Ascending aorta (tissue), 2 donors: ENCODE data around the gene PAX9. TPM values are rescaled to one million over a fixed set of nuclear protein-coding genes. Genes with fewer than 3 reads are reported as not detected.
"Not testable (repeated sequence)": the region's sequence is repeated elsewhere in the genome, so short reads cannot be mapped to it uniquely, and the experiment has no call there.

Experiments used
- DNase-seq, 2 donors: peaks; one replicate each; pipeline ENCODE4 v3.0.0-alpha.2; 2019; ENCODE audit warnings: low spot score in 2 of 2
- H3K27ac ChIP-seq, 2 donors: fragments of 200-600 bp; sonication (generic); one replicate each; pipeline ENCODE4 v1.5.1; 2016 to 2017; ENCODE audit warnings: mild to moderate bottlenecking in 1 of 2
- H3K27me3 ChIP-seq: fragments of 200-600 bp; sonication (generic); one replicate; pipeline ENCODE4 v1.5.1; 2017
- H3K36me3 ChIP-seq, 2 donors: fragments of 200-600 bp; sonication (generic); one replicate each; pipeline ENCODE4 v1.5.1; 2016
- H3K4me1 ChIP-seq, 2 donors: fragments of 200-600 bp; sonication (generic); one replicate each; pipeline ENCODE4 v1.5.1; 2016 to 2017; ENCODE audit warnings: mild to moderate bottlenecking in 1 of 2
- H3K4me3 ChIP-seq, 2 donors: fragments of 200-600 bp; sonication (generic); one replicate each; pipeline ENCODE4 v1.5.1; 2016 to 2017; ENCODE audit warnings: mild to moderate bottlenecking in 1 of 2
- H3K9me3 ChIP-seq, 2 donors: fragments of 200-600 bp; sonication (generic); one replicate each; pipeline ENCODE4 v1.5.1; 2016
- intact Hi-C: fragments of 100-400 bp; cut with DNase I; formaldehyde crosslinking; loops from one replicate; pipeline ENCODE4 v1.15.1; 2023
- total RNA-seq: library from RNA; depleted of rRNA; stranded (reverse); fragments of >200 nt; gene quantifications from one replicate; pipeline ENCODE4 v1.1.0, GENCODE V29; 2016
- TF ChIP-seq, protein P1 (sequence below), 3 experiments: fragments of 200-600 bp in 2 of 3; fragments of 450-650 bp in 1 of 3; sonication (generic) in 2 of 3; IDR thresholded peaks; one replicate each; pipeline ENCODE4 v1.5.1; 2016 to 2019; ENCODE audit warnings: antibody characterized with exemption in 3 of 3, mild to moderate bottlenecking in 1 of 3, moderate library complexity in 1 of 3

Gene PAX9
- total RNA-seq, 1 donor from 2014 or later = not detected

DNA sequence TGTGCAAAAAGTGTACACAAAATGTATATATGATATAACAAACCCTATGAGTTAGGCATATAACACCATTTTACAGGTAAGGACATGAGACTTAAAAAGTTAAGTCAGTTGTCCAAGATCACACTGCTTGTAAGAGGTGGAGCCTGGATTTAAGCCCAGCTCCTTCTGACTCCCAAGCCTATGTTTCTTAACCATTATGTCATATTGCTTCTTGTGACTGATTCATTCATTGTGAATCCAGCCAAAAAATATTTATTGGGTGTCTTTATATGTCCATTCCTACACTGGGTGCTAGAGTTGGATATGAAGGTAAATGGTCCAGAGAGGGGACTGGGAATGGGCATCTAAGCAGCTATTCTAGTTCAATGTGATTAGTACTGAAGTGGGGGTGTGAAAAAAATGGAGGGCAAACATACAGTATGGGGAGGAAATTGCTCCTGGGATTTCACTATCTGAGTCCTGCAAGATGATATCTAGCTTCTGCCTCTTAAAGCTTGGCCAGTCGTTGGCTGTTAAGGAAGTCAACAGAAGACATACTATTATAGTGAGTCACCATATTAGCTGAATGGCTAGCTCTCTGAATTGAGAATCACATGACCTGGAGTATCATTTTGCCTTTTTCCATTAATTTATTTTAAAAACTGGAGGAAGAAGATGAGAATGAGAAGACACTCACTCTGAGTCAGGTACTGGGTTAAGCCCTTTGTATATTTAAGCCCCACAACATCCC, 28.8 kb downstream of the PAX9 start:
- intact Hi-C loops = no loop called here
- Histone ChIP-seq H3K9me3 (no peaks in the 10 kb centered on the region), H3K4me1 (no peaks in the 10 kb centered on the region), H3K36me3 (no peaks in the 10 kb centered on the region), H3K27me3 (no peaks in the 10 kb centered on the region), H3K27ac (no peak overlapping the region), H3K4me3 (no peak overlapping the region)
- no peak for DNase-seq
- TF ChIP-seq, protein P1, sequence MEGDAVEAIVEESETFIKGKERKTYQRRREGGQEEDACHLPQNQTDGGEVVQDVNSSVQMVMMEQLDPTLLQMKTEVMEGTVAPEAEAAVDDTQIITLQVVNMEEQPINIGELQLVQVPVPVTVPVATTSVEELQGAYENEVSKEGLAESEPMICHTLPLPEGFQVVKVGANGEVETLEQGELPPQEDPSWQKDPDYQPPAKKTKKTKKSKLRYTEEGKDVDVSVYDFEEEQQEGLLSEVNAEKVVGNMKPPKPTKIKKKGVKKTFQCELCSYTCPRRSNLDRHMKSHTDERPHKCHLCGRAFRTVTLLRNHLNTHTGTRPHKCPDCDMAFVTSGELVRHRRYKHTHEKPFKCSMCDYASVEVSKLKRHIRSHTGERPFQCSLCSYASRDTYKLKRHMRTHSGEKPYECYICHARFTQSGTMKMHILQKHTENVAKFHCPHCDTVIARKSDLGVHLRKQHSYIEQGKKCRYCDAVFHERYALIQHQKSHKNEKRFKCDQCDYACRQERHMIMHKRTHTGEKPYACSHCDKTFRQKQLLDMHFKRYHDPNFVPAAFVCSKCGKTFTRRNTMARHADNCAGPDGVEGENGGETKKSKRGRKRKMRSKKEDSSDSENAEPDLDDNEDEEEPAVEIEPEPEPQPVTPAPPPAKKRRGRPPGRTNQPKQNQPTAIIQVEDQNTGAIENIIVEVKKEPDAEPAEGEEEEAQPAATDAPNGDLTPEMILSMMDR (IDR thresholded peaks at IDR 0.05) = no peak

DNA sequence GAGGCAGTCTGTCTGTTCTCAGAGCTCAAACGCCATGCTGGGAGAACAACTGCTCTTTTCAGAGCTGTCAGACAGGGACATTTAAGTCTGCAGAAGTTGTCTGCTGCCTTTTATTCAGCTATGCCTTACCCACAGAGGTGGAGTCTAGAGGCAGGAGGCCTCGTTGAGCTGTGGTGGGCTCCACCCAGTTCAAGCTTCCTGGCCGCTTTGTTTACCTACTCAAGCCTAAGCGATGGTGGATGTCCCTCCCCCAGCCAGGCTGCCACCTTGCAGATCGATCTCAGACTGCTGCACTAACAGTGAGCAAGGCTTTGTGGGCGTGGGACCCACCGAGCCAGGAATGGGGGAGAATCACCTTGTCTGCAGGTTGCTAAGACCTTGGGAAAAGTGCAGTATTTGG, 37.8 kb downstream of the PAX9 start:
- H3K36me3 ChIP-seq, H3K4me3 ChIP-seq, intact Hi-C loops, H3K27ac ChIP-seq, H3K9me3 ChIP-seq, DNase-seq, H3K27me3 ChIP-seq, H3K4me1 ChIP-seq: not testable (repeated sequence)

DNA sequence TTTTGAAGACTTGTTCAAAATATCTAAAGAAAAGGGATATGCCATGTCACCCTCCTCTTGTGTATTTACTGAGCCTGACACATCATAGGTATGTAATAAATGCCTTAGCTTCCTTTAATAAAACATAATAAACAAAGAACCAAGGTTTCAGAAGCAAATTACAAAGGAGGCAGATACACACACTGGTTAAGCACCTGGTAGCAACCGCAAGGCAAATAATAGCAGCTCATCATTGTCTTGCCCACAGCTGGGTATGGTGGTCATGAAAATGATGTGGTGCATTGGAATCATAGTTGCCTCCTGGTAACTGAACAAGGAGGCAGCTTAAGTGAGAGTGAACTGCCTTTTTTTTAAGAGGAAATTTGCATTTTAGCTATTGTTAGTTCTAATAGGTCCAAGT, 39.0 kb downstream of the PAX9 start:
- no peaks in the 10 kb centered on the region for H3K4me1 ChIP-seq
- H3K9me3 ChIP-seq = peaks cover 0 to 5% of the 10 kb centered on the region in 2 donors
- H3K4me3 ChIP-seq = no peak overlapping the region
- no peaks in the 10 kb centered on the region for H3K36me3 ChIP-seq
- DNase-seq = no peak
- H3K27ac ChIP-seq = no peak overlapping the region
- intact Hi-C loops = no loop called here
- no peaks in the 10 kb centered on the region for H3K27me3 ChIP-seq
- TF ChIP-seq, protein P1 (IDR thresholded peaks at IDR 0.05) = no peak

DNA sequence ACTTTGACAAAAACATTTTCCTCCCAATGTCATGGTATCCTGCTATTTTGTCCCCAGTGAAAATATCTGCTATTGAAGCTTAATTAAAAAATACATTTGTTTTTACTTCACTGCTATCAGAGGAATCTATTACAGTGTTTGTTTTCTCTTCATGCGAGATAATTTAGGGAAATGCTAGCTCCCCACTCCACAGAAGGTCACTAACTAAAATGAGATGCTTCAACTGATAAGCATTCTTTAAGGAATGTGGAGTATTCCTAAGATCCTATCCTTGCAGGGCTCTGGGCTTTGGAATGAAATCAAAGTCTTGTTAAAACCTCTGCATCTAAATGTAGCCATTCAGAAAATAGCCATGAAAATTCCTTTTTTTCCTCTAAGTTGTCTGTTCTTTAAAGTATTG, 39.5 kb downstream of the PAX9 start:
- intact Hi-C loops = no loop called here
- DNase-seq = no peak
- Histone ChIP-seq H3K27ac (no peak overlapping the region), H3K4me1 (no peaks in the 10 kb centered on the region), H3K4me3 (no peak overlapping the region), H3K9me3 (peaks cover 0 to 5% of the 10 kb centered on the region in 2 donors), H3K36me3 (no peaks in the 10 kb centered on the region), H3K27me3 (no peaks in the 10 kb centered on the region)
- TF ChIP-seq, protein P1 (IDR thresholded peaks at IDR 0.05) = no peak

DNA sequence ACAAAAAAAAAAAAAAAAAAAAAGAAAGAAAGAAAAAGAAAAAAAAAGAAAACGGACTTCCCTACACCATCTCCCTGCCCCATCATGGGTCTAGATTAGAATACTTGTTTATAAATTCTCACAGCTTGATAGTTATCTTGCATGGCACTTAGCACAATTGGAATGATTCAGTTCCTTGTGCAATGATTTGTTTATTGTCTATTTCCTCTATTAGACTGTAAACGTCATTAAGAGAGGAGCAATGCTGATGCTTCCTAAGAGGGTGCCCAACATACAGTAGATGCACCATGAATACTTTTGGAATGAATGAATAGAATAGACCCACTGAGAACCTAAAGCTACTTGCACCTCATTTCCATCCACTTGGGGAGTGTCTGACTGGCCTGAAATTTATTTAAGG, 40.8 kb downstream of the PAX9 start:
- intact Hi-C loops = no loop called here
- Histone ChIP-seq H3K27ac (no peak overlapping the region), H3K4me3 (no peak overlapping the region), H3K4me1 (no peaks in the 10 kb centered on the region), H3K27me3 (no peaks in the 10 kb centered on the region), H3K9me3 (no peaks in the 10 kb centered on the region), H3K36me3 (no peaks in the 10 kb centered on the region)
- TF ChIP-seq, protein P1 (IDR thresholded peaks at IDR 0.05) = no peak
- no peak for DNase-seq

DNA sequence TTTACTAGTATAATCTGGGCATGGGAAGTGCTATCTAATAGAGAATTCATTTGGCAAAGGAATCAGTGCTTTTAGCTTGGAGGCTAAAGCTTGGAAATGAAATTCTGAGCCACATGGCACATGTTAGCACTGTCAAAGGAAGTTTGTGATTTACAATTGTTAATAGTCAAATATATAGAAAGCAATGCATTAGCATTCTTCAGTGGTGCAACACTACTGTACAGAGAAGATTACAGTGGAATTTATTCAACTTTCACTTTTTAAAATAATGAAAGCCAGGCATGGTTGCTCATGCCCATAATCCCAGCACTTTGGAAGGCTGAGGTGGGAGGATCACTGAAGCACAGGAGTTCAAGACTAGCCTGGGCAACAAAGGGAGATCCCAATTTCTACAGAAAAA, 45.9 kb downstream of the PAX9 start:
- Histone ChIP-seq H3K4me1 (no peaks in the 10 kb centered on the region), H3K4me3 (no peak overlapping the region), H3K27me3 (no peaks in the 10 kb centered on the region), H3K36me3 (no peaks in the 10 kb centered on the region), H3K27ac (no peak overlapping the region), H3K9me3 (no peaks in the 10 kb centered on the region)
- DNase-seq = no peak
- TF ChIP-seq, protein P1 (IDR thresholded peaks at IDR 0.05) = no peak
- intact Hi-C loops = no loop called here
